H9 (cell line): ENCODE results near the gene GADD45A. TPM values are rescaled to one million over a fixed set of nuclear protein-coding genes. Genes with fewer than 3 reads are reported as not detected.

Experiments used
- DNase-seq: peaks from one replicate; pipeline ENCODE4 v3.0.0-alpha.2; 2017
- H2AFZ ChIP-seq: one replicate; pipeline ENCODE4 v1.6.1; 2013; ENCODE audit warnings: mild to moderate bottlenecking, low read length, control low read depth, moderate library complexity
- H2AK5ac ChIP-seq: 2 replicates; pipeline ENCODE4 v1.6.1; 2013; ENCODE audit warnings: low read length, control low read depth, mixed read lengths; ENCODE audit not compliant: insufficient read length
- H2BK120ac ChIP-seq: one replicate; pipeline ENCODE4 v1.6.1; 2013; ENCODE audit warnings: low read depth, mild to moderate bottlenecking, low read length, control low read depth, inconsistent platforms; ENCODE audit not compliant: poor library complexity, severe bottlenecking
- H2BK12ac ChIP-seq: 2 replicates; pipeline ENCODE4 v1.6.1; 2013; ENCODE audit warnings: low read length, control low read depth, mixed read lengths, low read depth; ENCODE audit not compliant: insufficient read length
- H2BK15ac ChIP-seq: 2 replicates; pipeline ENCODE4 v1.6.1; 2013; ENCODE audit warnings: low read depth, low read length, control low read depth
- H2BK20ac ChIP-seq: one replicate; pipeline ENCODE4 v1.6.1; 2013; ENCODE audit warnings: low read depth, mild to moderate bottlenecking, low read length, control low read depth, inconsistent platforms; ENCODE audit not compliant: poor library complexity, severe bottlenecking
- H2BK5ac ChIP-seq: 2 replicates; pipeline ENCODE4 v1.6.1; 2013; ENCODE audit warnings: low read length, control low read depth, mixed read lengths; ENCODE audit not compliant: insufficient read length
- H3K14ac ChIP-seq: 2 replicates; pipeline ENCODE4 v1.6.1; 2013; ENCODE audit warnings: low read length, control low read depth; ENCODE audit not compliant: insufficient read depth
- H3K18ac ChIP-seq: 2 replicates; pipeline ENCODE4 v1.6.1; 2013; ENCODE audit warnings: low read depth, mild to moderate bottlenecking, mixed read lengths, low read length, control low read depth; ENCODE audit not compliant: insufficient read length
- H3K23ac ChIP-seq: 2 replicates; pipeline ENCODE4 v1.6.1; 2013; ENCODE audit warnings: low read length, control low read depth, mixed read lengths, low read depth; ENCODE audit not compliant: insufficient read length
- H3K23me2 ChIP-seq: 2 replicates; pipeline ENCODE4 v1.6.1; 2013; ENCODE audit warnings: low read depth, mild to moderate bottlenecking, mixed read lengths, low read length, control low read depth; ENCODE audit not compliant: insufficient read length, poor library complexity, severe bottlenecking
- H3K27ac ChIP-seq: 2 replicates; pipeline ENCODE4 v1.5.1; 2013; ENCODE audit warnings: low read length, control low read depth, mixed read lengths, low read depth; ENCODE audit not compliant: insufficient read length
- H3K27me3 ChIP-seq: 2 replicates; pipeline ENCODE4 v1.6.1; 2013; ENCODE audit warnings: low read length, control low read depth, inconsistent platforms; ENCODE audit not compliant: insufficient read depth
- H3K4ac ChIP-seq: 2 replicates; pipeline ENCODE4 v1.6.1; 2013; ENCODE audit warnings: low read depth, mild to moderate bottlenecking, control low read depth, inconsistent platforms, low read length, moderate library complexity
- H3K4me1 ChIP-seq: 2 replicates; pipeline ENCODE4 v1.6.1; 2013; ENCODE audit warnings: low read length, control low read depth, inconsistent platforms; ENCODE audit not compliant: insufficient read depth
- H3K4me2 ChIP-seq: 2 replicates; pipeline ENCODE4 v1.6.1; 2013; ENCODE audit warnings: low read length, control low read depth, mixed read lengths; ENCODE audit not compliant: insufficient read length, insufficient read depth
- H3K56ac ChIP-seq: 2 replicates; pipeline ENCODE4 v1.6.1; 2013; ENCODE audit warnings: low read depth, mild to moderate bottlenecking, mixed read lengths, low read length, control low read depth; ENCODE audit not compliant: insufficient read length
- H3K79me1 ChIP-seq: 2 replicates; pipeline ENCODE4 v1.6.1; 2013; ENCODE audit warnings: low read depth, mild to moderate bottlenecking, moderate library complexity, low read length, control low read depth, inconsistent platforms; ENCODE audit not compliant: insufficient read depth, poor library complexity, severe bottlenecking
- H3K79me2 ChIP-seq: 2 replicates; pipeline ENCODE4 v1.6.1; 2013; ENCODE audit warnings: low read length, control low read depth, inconsistent platforms; ENCODE audit not compliant: insufficient read depth
- H3K9ac ChIP-seq: 2 replicates; pipeline ENCODE4 v1.6.1; 2013; ENCODE audit warnings: low read length, control low read depth, mixed read lengths; ENCODE audit not compliant: insufficient read length; ENCODE audit errors: extremely low read depth
- H3K9me3 ChIP-seq: one replicate; pipeline ENCODE4 v1.6.1; 2013; ENCODE audit warnings: low read depth, low read length, inconsistent platforms; ENCODE audit not compliant: control insufficient read depth
- H3T11ph ChIP-seq: one replicate; pipeline ENCODE4 v1.6.1; 2013; ENCODE audit warnings: mild to moderate bottlenecking, low read length, control low read depth, inconsistent platforms
- H4K20me1 ChIP-seq: one replicate; pipeline ENCODE4 v1.6.1; 2013; ENCODE audit not compliant: control insufficient read depth, insufficient read length, insufficient read depth
- H4K5ac ChIP-seq: 2 replicates; pipeline ENCODE4 v1.6.1; 2013; ENCODE audit warnings: low read depth, mild to moderate bottlenecking, mixed read lengths, low read length, control low read depth; ENCODE audit not compliant: insufficient read length
- H4K8ac ChIP-seq: replicated peaks from 2 replicates; pipeline ENCODE4 v1.6.1; 2013; ENCODE audit warnings: low read length, control low read depth, mixed read lengths, low read depth; ENCODE audit not compliant: insufficient read length
- H4K91ac ChIP-seq: 2 replicates; pipeline ENCODE4 v1.6.1; 2013; ENCODE audit warnings: low read depth, mild to moderate bottlenecking, moderate library complexity, mixed read lengths, low read length, control low read depth; ENCODE audit not compliant: insufficient read length
- H3K27ac Mint-ChIP-seq, 3 experiments: 2 replicates in 2 of 3; 3 replicates in 1 of 3; pipeline ENCODE4 v1.8.0; 2020 to 2021; ENCODE audit warnings: mixed read lengths in 3 of 3, mild to moderate bottlenecking in 1 of 3, moderate library complexity in 1 of 3
- H3K27me3 Mint-ChIP-seq: 2 replicates; pipeline ENCODE4 v1.8.0; 2021; ENCODE audit warnings: low read depth, mild to moderate bottlenecking, moderate library complexity, mixed read lengths
- H3K36me3 Mint-ChIP-seq, 3 experiments: 2 replicates in 2 of 3; 3 replicates in 1 of 3; pipeline ENCODE4 v1.8.0; 2020 to 2021; ENCODE audit warnings: low read depth in 3 of 3, mixed read lengths in 3 of 3; ENCODE audit not compliant: insufficient read depth in 1 of 3
- H3K4me1 Mint-ChIP-seq, 2 experiments: 2 replicates each; pipeline ENCODE4 v1.8.0; 2020; ENCODE audit warnings: mixed read lengths in 2 of 2
- H3K4me3 Mint-ChIP-seq, 2 experiments: 2 replicates in 1 of 2; 3 replicates in 1 of 2; pipeline ENCODE4 v1.8.0; 2020 to 2021; ENCODE audit warnings: mild to moderate bottlenecking in 2 of 2, mixed read lengths in 2 of 2, moderate library complexity in 1 of 2
- H3K9me3 Mint-ChIP-seq, 2 experiments: 2 replicates in 1 of 2; 3 replicates in 1 of 2; pipeline ENCODE4 v1.8.0; 2020; ENCODE audit warnings: mild to moderate bottlenecking in 2 of 2, mixed read lengths in 2 of 2, moderate library complexity in 1 of 2
- WGBS: extraction: QIAGEN DNeasy Blood & Tissue Kit; methylation state at CpG from one replicate; pipeline ENCODE4 v1.1.7; 2013; ENCODE audit warnings: missing lambda C conversion rate, low lambda C conversion rate, mixed read lengths; ENCODE audit not compliant: insufficient read length; ENCODE audit errors: extremely low coverage; 5-methylcytosine and 5-hydroxymethylcytosine counted together
- total RNA-seq: library from RNA; stranded (reverse); gene quantifications from 2 replicates; pipeline ENCODE4 v1.2.1, GENCODE V29; 2021
- TF ChIP-seq, protein P1 (sequence below): fragments of 200-600 bp; sonication (generic); conservative IDR thresholded peaks from 3 replicates; pipeline ENCODE4 v1.8.0; 2021; ENCODE audit warnings: antibody characterized with exemption, mild to moderate bottlenecking

The GADD45A gene
- total RNA-seq, 1 experiment from 2014 or later = 22.8 TPM

DNA sequence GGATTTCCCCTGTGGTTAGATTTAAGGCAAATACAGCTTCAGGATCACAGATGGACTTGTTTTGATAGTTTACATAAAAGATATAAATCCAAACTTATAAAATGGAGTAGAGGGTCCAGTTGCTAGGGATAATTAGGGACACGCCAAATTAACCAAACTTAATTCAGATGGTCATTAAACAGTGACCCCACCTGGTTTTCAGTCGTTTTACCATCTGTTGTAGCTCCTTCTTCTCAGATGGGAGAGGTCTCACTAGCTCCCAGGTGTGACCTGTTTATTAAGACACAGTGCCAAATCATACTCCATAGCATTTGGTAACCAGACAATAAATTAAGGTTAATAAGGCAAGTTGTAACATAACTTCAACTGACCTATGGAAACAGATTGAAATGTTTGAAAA lies 8.1 kb upstream of the GADD45A start:
- Histone ChIP-seq H4K91ac (no peak overlapping the region), H2AFZ (no peak overlapping the region), H2BK12ac (no peak overlapping the region), H3K14ac (no peak overlapping the region), H4K8ac (no peak overlapping the region), H2BK15ac (no peak overlapping the region), H3K9ac (no peak overlapping the region), H3K23me2 (no peaks in the 10 kb centered on the region), H3T11ph (no peak overlapping the region), H3K9me3 (no peaks in the 10 kb centered on the region), H3K23ac (no peak overlapping the region), H3K79me1 (no peaks in the 10 kb centered on the region), H3K4me2 (no peak overlapping the region), H3K4ac (no peak overlapping the region), H2BK20ac (no peak overlapping the region), H2BK120ac (no peak overlapping the region), H3K27ac (no peak overlapping the region), H3K4me1 (no peaks in the 10 kb centered on the region), H3K18ac (no peak overlapping the region), H2BK5ac (no peak overlapping the region), H2AK5ac (no peak overlapping the region), H3K79me2 (no peaks in the 10 kb centered on the region), H4K20me1 (no peaks in the 10 kb centered on the region), H4K5ac (no peak overlapping the region), H3K27me3 (no peaks in the 10 kb centered on the region), H3K56ac (no peak overlapping the region)
- TF ChIP-seq, protein P1, sequence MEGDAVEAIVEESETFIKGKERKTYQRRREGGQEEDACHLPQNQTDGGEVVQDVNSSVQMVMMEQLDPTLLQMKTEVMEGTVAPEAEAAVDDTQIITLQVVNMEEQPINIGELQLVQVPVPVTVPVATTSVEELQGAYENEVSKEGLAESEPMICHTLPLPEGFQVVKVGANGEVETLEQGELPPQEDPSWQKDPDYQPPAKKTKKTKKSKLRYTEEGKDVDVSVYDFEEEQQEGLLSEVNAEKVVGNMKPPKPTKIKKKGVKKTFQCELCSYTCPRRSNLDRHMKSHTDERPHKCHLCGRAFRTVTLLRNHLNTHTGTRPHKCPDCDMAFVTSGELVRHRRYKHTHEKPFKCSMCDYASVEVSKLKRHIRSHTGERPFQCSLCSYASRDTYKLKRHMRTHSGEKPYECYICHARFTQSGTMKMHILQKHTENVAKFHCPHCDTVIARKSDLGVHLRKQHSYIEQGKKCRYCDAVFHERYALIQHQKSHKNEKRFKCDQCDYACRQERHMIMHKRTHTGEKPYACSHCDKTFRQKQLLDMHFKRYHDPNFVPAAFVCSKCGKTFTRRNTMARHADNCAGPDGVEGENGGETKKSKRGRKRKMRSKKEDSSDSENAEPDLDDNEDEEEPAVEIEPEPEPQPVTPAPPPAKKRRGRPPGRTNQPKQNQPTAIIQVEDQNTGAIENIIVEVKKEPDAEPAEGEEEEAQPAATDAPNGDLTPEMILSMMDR = no peak
- H3K27ac Mint-ChIP-seq = no peak overlapping the region
- H3K4me3 Mint-ChIP-seq = no peak overlapping the region
- H3K4me1 Mint-ChIP-seq = peaks cover 0 to 9% of the 10 kb centered on the region in 2 experiments; a peak in 3 of 4 replicates
- peaks cover 5% of the 10 kb centered on the region for H3K27me3 Mint-ChIP-seq
- DNase-seq = no peak
- no peaks in the 10 kb centered on the region for H3K9me3 Mint-ChIP-seq
- WGBS = no CpG with 5 or more reads among the region's 2 CpGs
- no peaks in the 10 kb centered on the region for H3K36me3 Mint-ChIP-seq
